Kidney (tissue), 14 donors: ENCODE data around the gene DNAJC1. TPM values are rescaled to one million over a fixed set of nuclear protein-coding genes. Genes with fewer than 3 reads are reported as not detected.
"Not testable (repeated sequence)": the region's sequence is repeated elsewhere in the genome, so short reads cannot be mapped to it uniquely, and the experiment has no call there.

Source experiments
- DNase-seq, 5 donors: peaks; one replicate each; pipeline ENCODE4 v3.0.0-alpha.2; 2013 to 2020
- FAIRE-seq: peaks from 2 replicates; lab custom pipeline; 2012; peaks lifted over from hg19 to GRCh38; lab: Jason Lieb, UNC
- H3K27ac ChIP-seq, 2 donors: one replicate each; pipeline ENCODE4 v1.7.0; 2013; ENCODE audit warnings: low read depth in 2 of 2, low read length in 2 of 2, inconsistent platforms in 1 of 2
- H3K27me3 ChIP-seq: one replicate; pipeline ENCODE4 v1.7.1; 2013; ENCODE audit warnings: low read length, inconsistent platforms; ENCODE audit not compliant: control insufficient read depth, insufficient read depth
- H3K36me3 ChIP-seq, 3 donors: one replicate each; pipeline versions ENCODE4 v1.7.0 to v1.7.1; 2013; ENCODE audit warnings: low read length in 3 of 3, control low read depth in 1 of 3, inconsistent platforms in 1 of 3; ENCODE audit not compliant: insufficient read depth in 3 of 3, control insufficient read depth in 2 of 3
- H3K4me1 ChIP-seq, 3 donors: one replicate each; pipeline versions ENCODE4 v1.7.0 to v1.7.1; 2013; ENCODE audit warnings: low read length in 3 of 3, inconsistent platforms in 1 of 3, low read depth in 1 of 3; ENCODE audit not compliant: control insufficient read depth in 2 of 3, insufficient read depth in 2 of 3
- H3K4me3 ChIP-seq, 3 donors: one replicate each; pipeline versions ENCODE4 v1.7.0 to v1.8.1; 2013; ENCODE audit warnings: low read length in 3 of 3, control low read depth in 1 of 3, inconsistent platforms in 1 of 3
- H3K9ac ChIP-seq, 3 donors: one replicate each; pipeline versions ENCODE4 v1.7.0 to v1.7.1; 2013; ENCODE audit warnings: low read length in 3 of 3, control low read depth in 1 of 3, inconsistent platforms in 1 of 3
- H3K9me3 ChIP-seq, 3 donors: one replicate each; pipeline versions ENCODE4 v1.7.0 to v1.7.1; 2013; ENCODE audit warnings: low read length in 3 of 3, control low read depth in 1 of 3, inconsistent platforms in 1 of 3; ENCODE audit not compliant: control insufficient read depth in 2 of 3, insufficient read depth in 1 of 3
- CTCF ChIP-seq: IDR thresholded peaks from 3 replicates; pipeline ENCODE4 v1.5.1; 2012; ENCODE audit warnings: mild to moderate bottlenecking, moderate library complexity, borderline replicate concordance; ENCODE audit not compliant: insufficient read depth; ENCODE audit errors: extremely low read depth
- intact Hi-C: fragments of 100-400 bp; cut with DNase I; formaldehyde crosslinking; loops from one replicate; pipeline ENCODE4 v1.11.1; 2022
- polyA plus RNA-seq: library from polyadenylated mRNA; stranded (reverse); fragments of 350-450 nt; fragmentation: Illumina TruSeq; extraction: RNeasy Lipid Tissue Mini Kit (QIAGEN cat#74804); gene quantifications from one replicate; pipeline ENCODE4 v1.2.3, GENCODE V29; 2014; ENCODE audit warnings: low read depth, low replicate concordance; ENCODE audit not compliant: insufficient read depth
- total RNA-seq: library from RNA; stranded (reverse); fragmentation: NEBNext Ultra II Directional; extraction: Animal tissue kit (Norgen Biotek cat#: 25700); gene quantifications from one replicate; pipeline ENCODE4 v1.2.1, GENCODE V29; 2021
- donor health status: control.
- donor health status: control.
- donor health status: control.
- donor health status: control.
- donor health status: control.
- donor health status: DM: yes; HTN: yes; CAD: no.
- donor health status: Normal renal cell carcinoma (clear cell type).

Gene DNAJC1
- total and polyA plus RNA-seq, 2 donors from 2014 or later: 33.4 to 34.8 TPM

GRCh38 chr10:21858455-21858854 is 145.1 kb downstream of the DNAJC1 start:
- no peak for FAIRE-seq
- no peak overlapping the region for H3K27ac ChIP-seq
- DNase-seq: no peak

GRCh38 chr10:21849607-21850006 is 153.9 kb downstream of the DNAJC1 start:
- H3K4me3 ChIP-seq: no peak overlapping the region
- H3K27ac ChIP-seq: no peak overlapping the region
- no peaks in the 10 kb centered on the region for H3K36me3 ChIP-seq
- FAIRE-seq (no peak), DNase-seq (peak in 1 of 5 donors; percentile 4)
- no peaks in the 10 kb centered on the region for H3K4me1 ChIP-seq
- TF ChIP-seq CTCF: no peak
- intact Hi-C loops: no loop called here
- no peaks in the 10 kb centered on the region for H3K27me3 ChIP-seq
- no peak overlapping the region for H3K9ac ChIP-seq
- peaks cover 0 to 8% (median 5%) of the 10 kb centered on the region in 3 donors for H3K9me3 ChIP-seq

More at GRCh38 chr10:21858455-21858854, 145.1 kb downstream of the DNAJC1 start:
- TF ChIP-seq CTCF: no peak
- Histone ChIP-seq H3K27me3 (no peaks in the 10 kb centered on the region), H3K9ac (no peak overlapping the region), H3K4me1 (no peaks in the 10 kb centered on the region), H3K36me3 (no peaks in the 10 kb centered on the region), H3K4me3 (no peak overlapping the region), H3K9me3 (no peaks in the 10 kb centered on the region)
- intact Hi-C loops: no loop called here

GRCh38 chr10:21843645-21844044 is 159.9 kb downstream of the DNAJC1 start:
- intact Hi-C loops: no loop called here
- no peak for FAIRE-seq
- no peak overlapping the region for H3K4me3 ChIP-seq

GRCh38 chr10:21841273-21841672 is 162.3 kb downstream of the DNAJC1 start:
- intact Hi-C loops, FAIRE-seq: not testable (repeated sequence)

More at GRCh38 chr10:21843645-21844044, 159.9 kb downstream of the DNAJC1 start:
- no peaks in the 10 kb centered on the region for H3K27me3 ChIP-seq
- no peaks in the 10 kb centered on the region for H3K9me3 ChIP-seq
- TF ChIP-seq CTCF: no peak
- no peak overlapping the region for H3K27ac ChIP-seq
- no peaks in the 10 kb centered on the region for H3K4me1 ChIP-seq
- H3K9ac ChIP-seq: no peak overlapping the region
- H3K36me3 ChIP-seq: no peaks in the 10 kb centered on the region
- no peak for DNase-seq

GRCh38 chr10:21837487-21837886 is 166.0 kb downstream of the DNAJC1 start:
- H3K36me3 ChIP-seq, intact Hi-C loops, FAIRE-seq, H3K27ac ChIP-seq, H3K4me3 ChIP-seq, H3K27me3 ChIP-seq, H3K9me3 ChIP-seq, H3K4me1 ChIP-seq, DNase-seq, H3K9ac ChIP-seq: not testable (repeated sequence)

More at GRCh38 chr10:21841273-21841672, 162.3 kb downstream of the DNAJC1 start:
- not testable (repeated sequence) for H3K4me1 ChIP-seq, H3K4me3 ChIP-seq, H3K27ac ChIP-seq, H3K27me3 ChIP-seq, H3K9me3 ChIP-seq, DNase-seq, H3K9ac ChIP-seq, H3K36me3 ChIP-seq

- H3K36me3 ChIP-seq, DNase-seq, FAIRE-seq, H3K27me3 ChIP-seq, intact Hi-C loops, H3K27ac ChIP-seq, H3K4me3 ChIP-seq, H3K4me1 ChIP-seq, H3K9ac ChIP-seq: not testable (repeated sequence)
- peaks cover 0 to 12% (median 5%) of the 10 kb centered on the region in 3 donors for H3K9me3 ChIP-seq
These were observed 169.0 kb downstream of the DNAJC1 start for GRCh38 chr10:21834574-21834973.
